ENCODE data around the gene ISYNA1.

ISYNA1 gene

GRCh38 chr19:18474366-18474887 lies 36.5 kb upstream of the ISYNA1 start:
- Histone ChIP-seq H3K36me3 (replicated peaks) (no peaks in the 10 kb centered on the region), H3K27me3 (ENCODE audit: low read depth) (no peaks in the 10 kb centered on the region), H3K4me1 (no peaks in the 10 kb centered on the region), H3K4me3 (no peak overlapping the region), H3K9me3 (no peaks in the 10 kb centered on the region)
- in situ Hi-C loops (cut with MboI; ENCODE audit: low sequenced_read_pairs), result no loop called here
- DNase-seq (ENCODE audit: low spot score in 2 of 2), result no peak

- H3K36me3 ChIP-seq (replicated peaks), result no peaks in the 10 kb centered on the region
- H3K27me3 ChIP-seq (ENCODE audit: low read depth), result no peaks in the 10 kb centered on the region
- H3K4me3 ChIP-seq, result no peak overlapping the region
- in situ Hi-C loops (cut with MboI; ENCODE audit: low sequenced_read_pairs), result no loop called here
- DNase-seq (ENCODE audit: low spot score in 2 of 2), result no peak
- no peaks in the 10 kb centered on the region for H3K9me3 ChIP-seq
- no peaks in the 10 kb centered on the region for H3K4me1 ChIP-seq
Observed at GRCh38 chr19:18473706-18474087, 35.8 kb upstream of the ISYNA1 start.

- Histone ChIP-seq H3K27me3 (ENCODE audit: low read depth) (no peaks in the 10 kb centered on the region), H3K4me1 (no peaks in the 10 kb centered on the region), H3K36me3 (replicated peaks) (no peaks in the 10 kb centered on the region), H3K9me3 (no peaks in the 10 kb centered on the region), H3K4me3 (no peak overlapping the region)
- no peak for DNase-seq (ENCODE audit: low spot score in 2 of 2)
- in situ Hi-C loops (cut with MboI; ENCODE audit: low sequenced_read_pairs), result no loop called here
Observed at GRCh38 chr19:18473003-18473705, 35.2 kb upstream of the ISYNA1 start.

- DNase-seq (ENCODE audit: low spot score in 2 of 2), result no peak
- H3K4me1 ChIP-seq, result no peaks in the 10 kb centered on the region
- H3K9me3 ChIP-seq, result no peaks in the 10 kb centered on the region
- H3K4me3 ChIP-seq, result no peak overlapping the region
- in situ Hi-C loops (cut with MboI; ENCODE audit: low sequenced_read_pairs), result no loop called here
- H3K27me3 ChIP-seq (ENCODE audit: low read depth), result no peaks in the 10 kb centered on the region
- H3K36me3 ChIP-seq (replicated peaks), result no peaks in the 10 kb centered on the region
Observed at GRCh38 chr19:18470787-18471186, 32.9 kb upstream of the ISYNA1 start.

- DNase-seq (ENCODE audit: low spot score in 2 of 2), result peak; percentile 50 to 84
- no peaks in the 10 kb centered on the region for H3K4me1 ChIP-seq
- H3K27me3 ChIP-seq (ENCODE audit: low read depth), result no peaks in the 10 kb centered on the region
- no peaks in the 10 kb centered on the region for H3K36me3 ChIP-seq (replicated peaks)
- no peak overlapping the region for H3K4me3 ChIP-seq
- H3K9me3 ChIP-seq, result no peaks in the 10 kb centered on the region
- in situ Hi-C loops (cut with MboI; ENCODE audit: low sequenced_read_pairs), result no loop called here
Observed at GRCh38 chr19:18469069-18469846, 31.3 kb upstream of the ISYNA1 start.

GRCh38 chr19:18468517-18468916 lies 30.6 kb upstream of the ISYNA1 start:
- in situ Hi-C loops (cut with MboI; ENCODE audit: low sequenced_read_pairs), result no loop called here
- no peaks in the 10 kb centered on the region for H3K4me1 ChIP-seq
- DNase-seq (ENCODE audit: low spot score in 2 of 2), result no peak
- H3K4me3 ChIP-seq, result no peak overlapping the region
- H3K9me3 ChIP-seq, result no peaks in the 10 kb centered on the region
- no peaks in the 10 kb centered on the region for H3K27me3 ChIP-seq (ENCODE audit: low read depth)
- H3K36me3 ChIP-seq (replicated peaks), result no peaks in the 10 kb centered on the region

GRCh38 chr19:18467978-18468377 lies 30.0 kb upstream of the ISYNA1 start:
- in situ Hi-C loops (cut with MboI; ENCODE audit: low sequenced_read_pairs), result no loop called here
- Histone ChIP-seq H3K27me3 (ENCODE audit: low read depth) (no peaks in the 10 kb centered on the region), H3K36me3 (replicated peaks) (no peaks in the 10 kb centered on the region), H3K4me3 (no peak overlapping the region), H3K4me1 (no peaks in the 10 kb centered on the region), H3K9me3 (no peaks in the 10 kb centered on the region)
- no peak for DNase-seq (ENCODE audit: low spot score in 2 of 2)

GRCh38 chr19:18466354-18466753 lies 28.4 kb upstream of the ISYNA1 start:
- DNase-seq (ENCODE audit: low spot score in 2 of 2), result no peak
- Histone ChIP-seq H3K9me3 (no peaks in the 10 kb centered on the region), H3K4me3 (no peak overlapping the region), H3K27me3 (ENCODE audit: low read depth) (no peaks in the 10 kb centered on the region), H3K4me1 (no peaks in the 10 kb centered on the region), H3K36me3 (replicated peaks) (peaks cover 8% of the 10 kb centered on the region)
- in situ Hi-C loops (cut with MboI; ENCODE audit: low sequenced_read_pairs), result no loop called here

- no peak overlapping the region for H3K4me3 ChIP-seq
- DNase-seq (ENCODE audit: low spot score in 2 of 2), result no peak
- in situ Hi-C loops (cut with MboI; ENCODE audit: low sequenced_read_pairs), result no loop called here
- H3K27me3 ChIP-seq (ENCODE audit: low read depth), result no peaks in the 10 kb centered on the region
- H3K9me3 ChIP-seq, result no peaks in the 10 kb centered on the region
- peaks cover 12% of the 10 kb centered on the region for H3K36me3 ChIP-seq (replicated peaks)
- no peaks in the 10 kb centered on the region for H3K4me1 ChIP-seq
Observed at GRCh38 chr19:18465964-18466339, 28.0 kb upstream of the ISYNA1 start.

- Histone ChIP-seq H3K27me3 (ENCODE audit: low read depth) (no peaks in the 10 kb centered on the region), H3K4me3 (no peak overlapping the region), H3K4me1 (no peaks in the 10 kb centered on the region), H3K9me3 (no peaks in the 10 kb centered on the region), H3K36me3 (replicated peaks) (peaks cover 17% of the 10 kb centered on the region)
- in situ Hi-C loops (cut with MboI; ENCODE audit: low sequenced_read_pairs), result no loop called here
- no peak for DNase-seq (ENCODE audit: low spot score in 2 of 2)
Observed at GRCh38 chr19:18465214-18465963, 27.5 kb upstream of the ISYNA1 start.

GRCh38 chr19:18464646-18465045 lies 26.7 kb upstream of the ISYNA1 start:
- no peaks in the 10 kb centered on the region for H3K4me1 ChIP-seq
- peaks cover 22% of the 10 kb centered on the region for H3K36me3 ChIP-seq (replicated peaks)
- no peaks in the 10 kb centered on the region for H3K27me3 ChIP-seq (ENCODE audit: low read depth)
- no peak overlapping the region for H3K4me3 ChIP-seq
- in situ Hi-C loops (cut with MboI; ENCODE audit: low sequenced_read_pairs), result no loop called here
- no peaks in the 10 kb centered on the region for H3K9me3 ChIP-seq
- no peak for DNase-seq (ENCODE audit: low spot score in 2 of 2)

GRCh38 chr19:18461471-18461870 lies 23.5 kb upstream of the ISYNA1 start:
- in situ Hi-C loops (cut with MboI; ENCODE audit: low sequenced_read_pairs), result no loop called here

GRCh38 chr19:18460900-18461299 lies 23.0 kb upstream of the ISYNA1 start:
- Histone ChIP-seq H3K27me3 (ENCODE audit: low read depth) (no peaks in the 10 kb centered on the region), H3K4me1 (no peaks in the 10 kb centered on the region), H3K9me3 (no peaks in the 10 kb centered on the region), H3K36me3 (replicated peaks) (peaks cover 26% of the 10 kb centered on the region), H3K4me3 (no peak overlapping the region)
- no peak for DNase-seq (ENCODE audit: low spot score in 2 of 2)
- in situ Hi-C loops (cut with MboI; ENCODE audit: low sequenced_read_pairs), result no loop called here

More at GRCh38 chr19:18461471-18461870, 23.5 kb upstream of the ISYNA1 start:
- Histone ChIP-seq H3K36me3 (replicated peaks) (peaks cover 24% of the 10 kb centered on the region), H3K4me1 (no peaks in the 10 kb centered on the region), H3K27me3 (ENCODE audit: low read depth) (no peaks in the 10 kb centered on the region), H3K9me3 (no peaks in the 10 kb centered on the region), H3K4me3 (no peak overlapping the region)
- DNase-seq (ENCODE audit: low spot score in 2 of 2), result no peak

All from HAP-1 (cell line).